ENCODE measurements around the gene C5orf63. TPM values are rescaled to one million over a fixed set of nuclear protein-coding genes. Genes with fewer than 3 reads are reported as not detected.
"Not testable (repeated sequence)": the region's sequence is repeated elsewhere in the genome, so short reads cannot be mapped to it uniquely, and the experiment has no call there.

Gene C5orf63
- total and polyA plus RNA-seq, 3 experiments from 2014 or later: 5.2 to 11.9 (median 10.0) TPM

DNA sequence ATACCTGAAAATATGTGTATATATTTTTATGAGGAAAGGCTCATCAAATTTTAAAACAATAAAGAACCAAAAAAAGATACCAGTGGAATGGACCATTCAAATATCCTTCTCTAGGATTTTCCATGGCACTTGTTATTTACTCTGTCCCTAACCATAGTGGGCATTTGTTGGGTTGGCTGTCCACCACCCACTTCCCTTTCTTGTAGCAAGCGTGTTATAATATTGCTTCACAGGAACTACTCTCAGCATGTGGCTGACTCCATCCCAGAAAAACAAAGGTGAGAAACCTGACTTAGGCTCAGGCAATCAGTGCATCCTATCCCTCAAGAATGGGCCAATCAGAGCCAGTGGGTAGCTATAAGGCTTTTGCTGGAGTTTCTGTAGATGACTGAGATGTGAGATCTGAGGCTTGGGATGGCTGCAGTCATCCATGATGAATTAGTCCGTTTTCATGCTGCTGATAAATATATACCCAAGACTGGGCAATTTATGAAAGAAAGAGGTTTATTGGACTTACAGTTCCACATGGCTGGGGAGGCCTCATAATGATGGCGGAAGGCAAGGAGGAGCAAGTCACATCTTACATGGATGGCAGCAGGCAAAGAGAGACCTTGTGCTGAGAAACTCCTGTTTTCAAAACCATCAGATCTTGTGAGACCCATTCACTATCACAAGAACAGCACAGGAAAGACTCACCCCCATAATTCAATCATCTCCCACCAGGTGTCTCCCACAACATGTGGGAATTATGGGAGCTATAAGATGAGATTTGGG is 17.2 kb downstream of the C5orf63 start:
- H3K27me3 Mint-ChIP-seq: no peaks in the 10 kb centered on the region
- peaks cover 0 to 2% (median 0%) of the 10 kb centered on the region in 3 donors for H3K4me1 Mint-ChIP-seq
- Histone ChIP-seq H3K4me1 (ENCODE audit: insufficient read depth, low read length) (no peaks in the 10 kb centered on the region), H3K27ac (ENCODE audit: low read depth, low read length) (no peak overlapping the region), H3K27me3 (ENCODE audit: insufficient read depth, low read length, poor library complexity, severe bottlenecking) (no peaks in the 10 kb centered on the region), H3K9me3 (ENCODE audit: low read length) (no peaks in the 10 kb centered on the region), H3K36me3 (ENCODE audit: insufficient read depth, low read length) (no peaks in the 10 kb centered on the region), H3K4me3 (ENCODE audit: low read length) (no peak overlapping the region)
- peak overlapping the region in 1 of 8 donors; percentile 72 for H3K27ac Mint-ChIP-seq
- H3K36me3 Mint-ChIP-seq: peaks cover 20 to 58% (median 50%) of the 10 kb centered on the region in 3 donors
- CTCF ChIA-PET: no interaction called here
- H3K4me3 Mint-ChIP-seq: peak overlapping the region in 1 of 7 donors; percentile 71
- DNase-seq: no peak
- POLR2A ChIA-PET: no interaction called here
- peaks cover 0 to 2% (median 0%) of the 10 kb centered on the region in 5 donors for H3K9me3 Mint-ChIP-seq

DNA sequence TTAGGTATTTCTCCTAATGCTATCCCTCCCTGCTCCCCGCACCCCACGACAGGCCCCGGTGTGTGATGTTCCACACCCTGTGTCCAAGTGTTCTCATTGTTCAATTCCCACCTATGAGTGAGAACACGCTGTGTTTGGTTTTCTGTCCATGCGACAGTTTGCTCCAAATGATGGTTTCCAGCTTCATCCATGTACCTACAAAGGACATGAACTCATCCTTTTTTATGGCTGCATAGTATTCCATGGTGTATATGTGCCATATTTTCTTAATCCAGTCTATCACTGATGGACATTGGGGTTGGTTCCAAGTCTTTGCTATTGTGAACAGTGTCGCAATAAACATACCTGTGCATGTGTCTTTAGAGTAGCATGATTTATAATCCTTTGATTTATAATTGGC is 19.8 kb downstream of the C5orf63 start:
- H3K4me3 Mint-ChIP-seq; H3K27me3 Mint-ChIP-seq; H3K27ac Mint-ChIP-seq; DNase-seq; POLR2A ChIA-PET; H3K36me3 ChIP-seq (ENCODE audit: insufficient read depth, low read length); H3K27me3 ChIP-seq (ENCODE audit: insufficient read depth, low read length, poor library complexity, severe bottlenecking); H3K4me1 Mint-ChIP-seq; H3K9me3 ChIP-seq (ENCODE audit: low read length); H3K9me3 Mint-ChIP-seq; H3K4me1 ChIP-seq (ENCODE audit: insufficient read depth, low read length); CTCF ChIA-PET; H3K27ac ChIP-seq (ENCODE audit: low read depth, low read length); H3K4me3 ChIP-seq (ENCODE audit: low read length): not testable (repeated sequence)
- peaks cover 17 to 49% (median 47%) of the 10 kb centered on the region in 3 donors for H3K36me3 Mint-ChIP-seq

DNA sequence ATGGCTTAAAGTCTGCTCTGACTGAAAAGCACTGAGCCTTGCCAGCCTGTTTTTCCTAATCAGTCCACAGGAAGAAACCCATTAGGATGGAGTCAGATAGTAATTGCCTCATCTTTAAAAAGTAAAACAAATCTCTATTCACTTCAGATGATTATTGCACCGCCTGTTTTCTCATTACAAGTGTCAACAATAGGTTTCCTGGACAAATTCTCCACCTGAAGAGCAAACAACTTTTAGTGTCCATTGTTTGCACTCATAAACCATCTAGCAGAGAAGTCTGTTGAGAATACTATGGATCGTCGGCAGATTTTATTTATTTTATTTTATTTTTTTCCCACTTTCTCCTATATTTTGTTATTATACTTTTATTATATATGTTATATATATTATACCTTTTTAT is 20.3 kb downstream of the C5orf63 start:
- peak overlapping the region in 1 of 8 donors; percentile 32 for H3K27ac Mint-ChIP-seq
- no peaks in the 10 kb centered on the region for H3K27me3 Mint-ChIP-seq
- H3K4me1 ChIP-seq (ENCODE audit: insufficient read depth, low read length): no peaks in the 10 kb centered on the region
- H3K27ac ChIP-seq (ENCODE audit: low read depth, low read length): no peak overlapping the region
- H3K9me3 Mint-ChIP-seq: peaks cover 0 to 2% (median 0%) of the 10 kb centered on the region in 5 donors
- no peak overlapping the region for H3K4me3 ChIP-seq (ENCODE audit: low read length)
- H3K4me1 Mint-ChIP-seq: no peaks in the 10 kb centered on the region
- DNase-seq: no peak
- H3K36me3 ChIP-seq (ENCODE audit: insufficient read depth, low read length): no peaks in the 10 kb centered on the region
- H3K9me3 ChIP-seq (ENCODE audit: low read length): no peaks in the 10 kb centered on the region
- H3K36me3 Mint-ChIP-seq: peaks cover 15 to 46% (median 42%) of the 10 kb centered on the region in 3 donors
- H3K4me3 Mint-ChIP-seq: no peak overlapping the region
- no peaks in the 10 kb centered on the region for H3K27me3 ChIP-seq (ENCODE audit: insufficient read depth, low read length, poor library complexity, severe bottlenecking)
- ChIA-PET POLR2A (no interaction called here), CTCF (no interaction called here)

DNA sequence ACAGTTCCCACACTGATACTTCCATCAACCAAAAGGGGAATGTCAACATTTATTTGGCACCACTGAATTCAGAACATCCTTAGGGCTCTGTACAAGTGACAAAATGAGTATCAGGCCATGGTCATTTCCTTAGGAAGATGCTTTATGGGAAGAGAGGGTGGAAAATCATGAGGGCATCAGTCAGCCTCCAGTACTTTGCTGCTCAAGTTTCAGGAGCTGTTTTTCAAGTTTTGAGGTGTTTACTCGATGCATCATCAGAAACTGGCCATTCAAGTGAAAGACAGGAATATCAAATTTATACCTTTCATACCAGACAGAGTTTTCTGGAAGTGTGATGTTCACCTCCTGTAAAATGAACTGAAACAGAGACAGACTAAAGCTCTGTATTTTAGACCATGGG is 21.7 kb downstream of the C5orf63 start:
- CTCF ChIA-PET: no interaction called here
- DNase-seq: no peak
- Histone ChIP-seq H3K36me3 (ENCODE audit: insufficient read depth, low read length) (no peaks in the 10 kb centered on the region), H3K4me3 (ENCODE audit: low read length) (no peak overlapping the region), H3K27ac (ENCODE audit: low read depth, low read length) (no peak overlapping the region), H3K9me3 (ENCODE audit: low read length) (no peaks in the 10 kb centered on the region), H3K4me1 (ENCODE audit: insufficient read depth, low read length) (no peaks in the 10 kb centered on the region), H3K27me3 (ENCODE audit: insufficient read depth, low read length, poor library complexity, severe bottlenecking) (no peaks in the 10 kb centered on the region)
- POLR2A ChIA-PET: no interaction called here
- Mint-ChIP-seq H3K27ac (no peak overlapping the region), H3K36me3 (peaks cover 15 to 38% (median 34%) of the 10 kb centered on the region in 3 donors), H3K4me3 (no peak overlapping the region), H3K9me3 (peaks cover 0 to 2% (median 0%) of the 10 kb centered on the region in 5 donors), H3K27me3 (no peaks in the 10 kb centered on the region), H3K4me1 (no peaks in the 10 kb centered on the region)

DNA sequence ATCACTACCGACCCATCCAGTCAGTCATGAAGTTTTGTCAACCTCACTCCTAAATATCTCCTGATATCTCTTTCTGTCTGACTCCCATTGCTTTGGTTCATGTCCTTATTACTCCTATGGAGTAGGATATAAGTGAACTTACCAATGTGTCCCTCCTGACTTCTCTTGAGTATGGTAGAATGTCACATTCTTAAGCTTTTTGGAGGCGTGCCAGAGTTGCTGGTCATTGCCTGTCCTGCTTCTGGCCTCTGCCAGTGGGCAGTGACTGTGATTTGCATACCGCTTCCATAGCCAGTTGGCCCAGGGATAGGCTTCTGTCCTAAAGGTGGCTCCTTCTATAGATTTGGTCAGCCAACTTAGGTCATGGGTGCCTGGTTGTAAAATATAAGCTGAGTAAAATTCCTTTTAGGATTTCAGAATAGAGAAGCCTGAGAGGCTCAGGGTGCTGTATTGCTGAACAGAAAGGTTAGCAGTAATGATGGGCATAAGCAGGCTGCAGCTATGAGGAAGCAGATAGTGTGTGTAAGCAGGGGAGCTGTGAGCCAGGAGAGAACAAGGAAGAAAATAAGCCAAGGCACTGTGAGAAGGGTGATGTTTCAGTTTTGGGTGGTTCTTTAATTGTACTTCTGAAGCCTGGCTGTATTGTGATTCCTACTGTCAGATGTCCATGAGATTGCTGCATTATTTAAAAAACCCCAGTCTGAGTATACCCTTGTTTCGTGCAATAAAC is 26.8 kb downstream of the C5orf63 start:
- POLR2A ChIA-PET: no interaction called here

DNA sequence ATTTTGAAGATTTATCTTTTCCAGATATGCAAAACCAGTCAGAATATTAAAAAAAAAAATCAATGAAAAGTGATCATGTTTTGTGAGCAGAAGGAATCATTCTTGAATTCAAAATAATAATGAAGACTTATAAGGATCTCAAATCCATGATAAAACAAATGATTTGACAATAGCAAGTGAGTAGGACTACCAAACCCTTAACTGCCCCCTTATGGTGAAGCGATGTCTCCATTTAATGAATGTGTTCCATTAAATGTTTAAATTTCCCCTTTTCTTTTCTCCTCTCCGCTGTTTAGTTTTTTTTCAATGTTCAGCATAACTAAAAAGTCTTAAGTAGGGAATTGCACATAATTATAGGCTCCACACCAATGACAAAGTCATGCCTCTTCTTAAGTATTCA is 30.7 kb downstream of the C5orf63 start:
- no peak for DNase-seq
- CTCF ChIA-PET: no interaction called here
- no peaks in the 10 kb centered on the region for H3K4me1 ChIP-seq (ENCODE audit: insufficient read depth, low read length)
- no peak overlapping the region for H3K27ac ChIP-seq (ENCODE audit: low read depth, low read length)
- H3K27me3 ChIP-seq (ENCODE audit: insufficient read depth, low read length, poor library complexity, severe bottlenecking): no peaks in the 10 kb centered on the region
- no peak overlapping the region for H3K4me3 Mint-ChIP-seq
- no peak overlapping the region for H3K27ac Mint-ChIP-seq
- no peaks in the 10 kb centered on the region for H3K36me3 ChIP-seq (ENCODE audit: insufficient read depth, low read length)
- POLR2A ChIA-PET: no interaction called here
- H3K4me3 ChIP-seq (ENCODE audit: low read length): no peak overlapping the region
- H3K9me3 ChIP-seq (ENCODE audit: low read length): no peaks in the 10 kb centered on the region
- H3K4me1 Mint-ChIP-seq: no peaks in the 10 kb centered on the region
- H3K27me3 Mint-ChIP-seq: no peaks in the 10 kb centered on the region
- H3K9me3 Mint-ChIP-seq: no peaks in the 10 kb centered on the region
- peaks cover 0 to 3% (median 0%) of the 10 kb centered on the region in 3 donors for H3K36me3 Mint-ChIP-seq

More for the DNA sequence above, 26.8 kb downstream of the C5orf63 start:
- Mint-ChIP-seq H3K9me3 (no peaks in the 10 kb centered on the region), H3K4me3 (no peak overlapping the region), H3K27me3 (no peaks in the 10 kb centered on the region), H3K27ac (no peak overlapping the region), H3K4me1 (no peaks in the 10 kb centered on the region), H3K36me3 (peaks cover 2 to 5% (median 2%) of the 10 kb centered on the region in 3 donors)
- Histone ChIP-seq H3K27ac (ENCODE audit: low read depth, low read length) (no peak overlapping the region), H3K4me3 (ENCODE audit: low read length) (no peak overlapping the region), H3K9me3 (ENCODE audit: low read length) (no peaks in the 10 kb centered on the region), H3K4me1 (ENCODE audit: insufficient read depth, low read length) (no peaks in the 10 kb centered on the region), H3K36me3 (ENCODE audit: insufficient read depth, low read length) (no peaks in the 10 kb centered on the region), H3K27me3 (ENCODE audit: insufficient read depth, low read length, poor library complexity, severe bottlenecking) (no peaks in the 10 kb centered on the region)
- CTCF ChIA-PET: interaction anchor here (0.8 kb wide), 1 partner anchor 15 kb away, joined by 3 read pairs; no protein-coding TSS in a partner anchor
- DNase-seq: no peak

DNA sequence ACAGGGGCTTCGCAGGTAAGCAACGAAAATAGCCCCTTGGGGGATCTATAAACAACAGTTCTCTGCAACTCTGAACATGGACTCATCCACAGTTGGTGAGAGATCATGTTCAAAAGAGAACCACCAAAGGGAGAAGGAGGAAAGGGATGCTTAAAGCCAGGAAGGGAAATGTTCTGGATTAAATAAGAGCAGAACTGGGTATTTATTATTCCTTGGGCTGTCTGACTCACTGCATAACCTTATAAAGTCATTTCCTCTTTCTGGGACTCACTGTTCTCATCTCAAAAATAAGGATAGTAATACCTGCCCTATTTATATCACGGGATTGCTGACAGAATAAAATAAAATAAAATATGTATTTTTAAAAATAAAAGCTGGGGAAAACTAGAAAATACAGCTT is 31.7 kb downstream of the C5orf63 start:
- no peaks in the 10 kb centered on the region for H3K27me3 Mint-ChIP-seq
- H3K4me1 Mint-ChIP-seq: no peaks in the 10 kb centered on the region
- no peaks in the 10 kb centered on the region for H3K27me3 ChIP-seq (ENCODE audit: insufficient read depth, low read length, poor library complexity, severe bottlenecking)
- POLR2A ChIA-PET: no interaction called here
- no peaks in the 10 kb centered on the region for H3K9me3 Mint-ChIP-seq
- H3K36me3 ChIP-seq (ENCODE audit: insufficient read depth, low read length): no peaks in the 10 kb centered on the region
- no peak overlapping the region for H3K4me3 ChIP-seq (ENCODE audit: low read length)
- H3K9me3 ChIP-seq (ENCODE audit: low read length): no peaks in the 10 kb centered on the region
- DNase-seq: no peak
- H3K27ac ChIP-seq (ENCODE audit: low read depth, low read length): no peak overlapping the region
- H3K4me3 Mint-ChIP-seq: no peak overlapping the region
- CTCF ChIA-PET: interaction anchor here (1.2 kb wide), 1 partner anchor 21 kb away, joined by 3 read pairs; no protein-coding TSS in a partner anchor
- no peaks in the 10 kb centered on the region for H3K4me1 ChIP-seq (ENCODE audit: insufficient read depth, low read length)
- H3K36me3 Mint-ChIP-seq: no peaks in the 10 kb centered on the region
- H3K27ac Mint-ChIP-seq: no peak overlapping the region

DNA sequence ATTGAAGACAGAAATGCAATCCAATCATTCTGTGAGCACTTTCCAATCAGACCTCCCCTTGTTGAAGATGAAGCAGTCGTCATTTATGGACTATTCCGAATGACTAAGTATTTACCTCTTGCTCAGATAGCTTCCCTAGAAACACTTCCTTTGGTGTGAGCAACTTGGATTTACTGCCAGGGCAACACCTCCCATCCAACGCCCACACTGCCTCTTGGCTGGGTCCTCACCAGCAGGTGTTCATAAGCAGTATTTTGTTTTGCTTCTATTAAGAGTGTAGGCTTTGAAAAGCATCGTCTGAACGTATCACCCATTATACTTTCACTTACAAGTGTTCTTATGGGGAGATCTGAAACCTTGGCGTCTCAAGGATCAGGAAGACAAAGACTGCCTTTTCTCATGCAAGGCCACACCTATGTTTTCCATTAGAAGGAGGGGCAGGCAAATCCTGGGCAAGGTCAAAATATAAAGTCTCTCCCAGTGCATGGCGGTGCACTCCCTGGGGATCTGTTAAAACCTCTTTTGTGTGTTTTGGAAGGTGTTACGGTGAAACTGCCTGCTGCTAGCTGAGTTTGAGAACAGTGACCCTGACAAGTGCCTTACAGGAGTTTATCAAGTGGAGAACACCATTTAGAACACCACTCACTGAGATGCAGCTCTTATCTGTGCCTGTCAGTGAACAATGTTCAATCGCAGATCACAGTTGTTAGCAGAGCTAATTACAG is 32.3 kb downstream of the C5orf63 start:
- POLR2A ChIA-PET: no interaction called here
- H3K4me1 ChIP-seq (ENCODE audit: insufficient read depth, low read length): no peaks in the 10 kb centered on the region

More for the DNA sequence above, 32.3 kb downstream of the C5orf63 start:
- H3K27ac Mint-ChIP-seq: no peak overlapping the region
- Histone ChIP-seq H3K4me3 (ENCODE audit: low read length) (no peak overlapping the region), H3K27me3 (ENCODE audit: insufficient read depth, low read length, poor library complexity, severe bottlenecking) (no peaks in the 10 kb centered on the region), H3K9me3 (ENCODE audit: low read length) (no peaks in the 10 kb centered on the region), H3K36me3 (ENCODE audit: insufficient read depth, low read length) (no peaks in the 10 kb centered on the region), H3K27ac (ENCODE audit: low read depth, low read length) (no peak overlapping the region)
- CTCF ChIA-PET: interaction anchor here (1.2 kb wide), 1 partner anchor 21 kb away, joined by 3 read pairs; no protein-coding TSS in a partner anchor
- H3K4me1 Mint-ChIP-seq: no peaks in the 10 kb centered on the region
- no peaks in the 10 kb centered on the region for H3K9me3 Mint-ChIP-seq
- H3K36me3 Mint-ChIP-seq: no peaks in the 10 kb centered on the region
- no peak for DNase-seq
- H3K4me3 Mint-ChIP-seq: no peak overlapping the region
- H3K27me3 Mint-ChIP-seq: no peaks in the 10 kb centered on the region
